GM10248 (cell line): ENCODE results near the gene ADGRE1.

Experiments used
- CTCF ChIA-PET: fragments of 300-600 bp; sonication (Branson Sonifier 250); formaldehyde crosslinking; extraction: SDS; loops from one replicate; lab custom pipeline; 2021; ENCODE audit warnings: antibody characterized with exemption; lab: Yijun Ruan, JAX
- POLR2A ChIA-PET: fragments of 350-650 bp; sonication (Branson Sonifier 250); formaldehyde crosslinking; extraction: SDS; loops from one replicate; lab custom pipeline; 2020; ENCODE audit warnings: antibody characterized with exemption; lab: Yijun Ruan, JAX
- DNase-seq: peaks from one replicate; pipeline ENCODE4 v3.0.0; 2012; ENCODE audit errors: extremely low spot score
- CTCF ChIP-seq: IDR thresholded peaks from 2 replicates; pipeline ENCODE4 v1.5.1; 2012; ENCODE audit warnings: mild to moderate bottlenecking, low read depth; ENCODE audit errors: extremely low read depth, missing control alignments, control extremely low read depth

Gene ADGRE1

GRCh38 chr19:6970021-6970420 lies 82.6 kb downstream of the ADGRE1 start:
- TF ChIP-seq CTCF = no peak
- DNase-seq = no peak
- ChIA-PET CTCF (no interaction called here), POLR2A (no interaction called here)

GRCh38 chr19:6970443-6970842 lies 83.1 kb downstream of the ADGRE1 start:
- ChIA-PET POLR2A (no interaction called here), CTCF (interaction anchor here (1.4 kb wide), 1 partner anchor 11 kb away, joined by 5 read pairs; no protein-coding TSS in a partner anchor)
- DNase-seq = no peak
- TF ChIP-seq CTCF = no peak

- no peak for DNase-seq
- POLR2A ChIA-PET = no interaction called here
- TF ChIP-seq CTCF = no peak
- CTCF ChIA-PET = interaction anchor here (1.2 to 1.6 kb wide), 4 partner anchors 10 to 31 kb away, joined by 3 to 5 read pairs (median 4); no protein-coding TSS in a partner anchor
Observed at GRCh38 chr19:6971366-6971765, 84.0 kb downstream of the ADGRE1 start.

GRCh38 chr19:6976197-6976596 lies 88.8 kb downstream of the ADGRE1 start:
- POLR2A ChIA-PET = no interaction called here
- CTCF ChIA-PET = interaction anchor here (1.4 kb wide), 1 partner anchor 8 kb away, joined by 4 read pairs; no protein-coding TSS in a partner anchor
- no peak for TF ChIP-seq CTCF
- no peak for DNase-seq

GRCh38 chr19:6979399-6979798 lies 92.0 kb downstream of the ADGRE1 start:
- ChIA-PET POLR2A (no interaction called here), CTCF (interaction anchor here (1.3 kb wide), 1 partner anchor 9 kb away, joined by 6 read pairs; no protein-coding TSS in a partner anchor)
- DNase-seq = no peak
- no peak for TF ChIP-seq CTCF

GRCh38 chr19:6983448-6983847 lies 96.1 kb downstream of the ADGRE1 start:
- no peak for TF ChIP-seq CTCF
- ChIA-PET POLR2A (no interaction called here), CTCF (interaction anchor here (1.3 to 1.6 kb wide), 2 partner anchors 8 to 20 kb away, joined by 4 read pairs; no protein-coding TSS in a partner anchor)
- DNase-seq = no peak
